Liver (tissue), 9 donors: ENCODE data around the gene CAPN1. TPM values are rescaled to one million over a fixed set of nuclear protein-coding genes. Genes with fewer than 3 reads are reported as not detected.

ENCODE experiments used
- DNase-seq: peaks from one replicate; pipeline ENCODE4 v3.0.0-alpha.2; 2017; ENCODE audit warnings: low spot score
- H3K27ac ChIP-seq, 2 donors: one replicate each; pipeline ENCODE4 v1.7.0; 2013; ENCODE audit warnings: inconsistent platforms in 2 of 2, low read length in 2 of 2, control low read depth in 1 of 2, low read depth in 1 of 2, mild to moderate bottlenecking in 1 of 2
- H3K27me3 ChIP-seq, 4 donors: one replicate each; pipeline versions ENCODE4 v1.6.1 to v1.7.0; 2013; ENCODE audit warnings: low read length in 3 of 4, inconsistent platforms in 1 of 4, mild to moderate bottlenecking in 1 of 4, moderate library complexity in 1 of 4; ENCODE audit not compliant: control insufficient read depth in 4 of 4, insufficient read depth in 4 of 4
- H3K36me3 ChIP-seq, 4 donors: one replicate each; pipeline versions ENCODE4 v1.6.1 to v1.7.0; 2013; ENCODE audit warnings: low read length in 3 of 4, mild to moderate bottlenecking in 3 of 4, low read depth in 1 of 4, moderate library complexity in 1 of 4; ENCODE audit not compliant: control insufficient read depth in 4 of 4, insufficient read depth in 3 of 4
- H3K4me1 ChIP-seq, 4 donors: one replicate each; pipeline versions ENCODE4 v1.6.1 to v1.7.0; 2013; ENCODE audit warnings: low read length in 3 of 4, mild to moderate bottlenecking in 3 of 4, moderate library complexity in 1 of 4; ENCODE audit not compliant: control insufficient read depth in 4 of 4, insufficient read depth in 4 of 4
- H3K4me3 ChIP-seq, 3 donors: one replicate each; pipeline versions ENCODE4 v1.6.1 to v1.7.0; 2013; ENCODE audit warnings: low read length in 3 of 3, control low read depth in 1 of 3, low read depth in 1 of 3, mild to moderate bottlenecking in 1 of 3
- H3K9ac ChIP-seq, 2 donors: one replicate each; pipeline ENCODE4 v1.7.0; 2013; ENCODE audit warnings: low read length in 2 of 2, mild to moderate bottlenecking in 2 of 2, moderate library complexity in 2 of 2, control low read depth in 1 of 2, low read depth in 1 of 2
- H3K9me3 ChIP-seq, 4 donors: one replicate each; pipeline versions ENCODE4 v1.6.1 to v1.7.0; 2013; ENCODE audit warnings: low read length in 3 of 4; ENCODE audit not compliant: control insufficient read depth in 4 of 4
- EGR1 ChIP-seq, 2 donors: IDR thresholded peaks; 2 replicates each; pipeline ENCODE4 v1.6.1; 2016 to 2018; ENCODE audit warnings: antibody characterized with exemption in 2 of 2, low read depth in 2 of 2
- FOXA1 ChIP-seq: IDR thresholded peaks from 2 replicates; pipeline ENCODE4 v1.6.1; 2016; ENCODE audit warnings: antibody characterized with exemption
- GABPA ChIP-seq, 2 donors: IDR thresholded peaks in 1 of 2; conservative IDR thresholded peaks in 1 of 2; 2 replicates each; pipeline ENCODE4 v1.6.1; 2016; ENCODE audit warnings: antibody characterized with exemption in 2 of 2, mild to moderate bottlenecking in 1 of 2, moderate library complexity in 1 of 2
- HNF4A ChIP-seq, 2 donors: conservative IDR thresholded peaks; 2 replicates each; pipeline ENCODE4 v1.6.1; 2016; ENCODE audit warnings: antibody characterized with exemption in 2 of 2, mild to moderate bottlenecking in 2 of 2
- JUND ChIP-seq, 2 donors: IDR thresholded peaks; 2 replicates each; pipeline ENCODE4 v1.6.1; 2016; ENCODE audit warnings: antibody characterized with exemption in 2 of 2
- NR2F2 ChIP-seq: IDR thresholded peaks from 2 replicates; pipeline ENCODE4 v1.6.1; 2016; ENCODE audit warnings: antibody characterized with exemption
- RAD21 ChIP-seq, 2 donors: IDR thresholded peaks; 2 replicates each; pipeline ENCODE4 v1.6.1; 2016; ENCODE audit warnings: antibody characterized with exemption in 2 of 2, mild to moderate bottlenecking in 2 of 2
- RXRA ChIP-seq, 2 donors: IDR thresholded peaks; 2 replicates each; pipeline ENCODE4 v1.6.1; 2017 to 2018; ENCODE audit warnings: antibody characterized with exemption in 2 of 2, mild to moderate bottlenecking in 1 of 2
- SP1 ChIP-seq: IDR thresholded peaks from 2 replicates; pipeline ENCODE4 v1.6.1; 2018; ENCODE audit warnings: antibody characterized with exemption, mild to moderate bottlenecking
- TAF1 ChIP-seq: conservative IDR thresholded peaks from 2 replicates; pipeline ENCODE4 v1.6.1; 2016; ENCODE audit warnings: antibody characterized with exemption, mild to moderate bottlenecking
- YY1 ChIP-seq: IDR thresholded peaks from 2 replicates; pipeline ENCODE4 v1.6.1; 2016; ENCODE audit warnings: antibody characterized with exemption, mild to moderate bottlenecking
- WGBS: extraction: QIAGEN DNeasy Blood & Tissue Kit; methylation state at CpG from one replicate; pipeline ENCODE4 v1.1.7; 2013; 5-methylcytosine and 5-hydroxymethylcytosine counted together
- polyA plus RNA-seq, 2 donors: library from polyadenylated mRNA; stranded (reverse) in 1 of 2; unstranded in 1 of 2; fragments of 200-250 nt in 1 of 2; fragments of >200 nt in 1 of 2; fragmentation: Nextera tagmentation in 1 of 2; extraction: Ambion mirVana in 1 of 2; gene quantifications; one replicate each; pipeline versions ENCODE4 v1.2.1 to v1.2.3, GENCODE V29; 2013 to 2015
- total RNA-seq, 2 donors: library from RNA; depleted of rRNA; stranded (reverse); fragments of >200 nt; gene quantifications; one replicate each; pipeline ENCODE4 v1.2.3, GENCODE V29; 2014
- TF ChIP-seq, protein P1 (sequence below): IDR thresholded peaks from 2 replicates; pipeline ENCODE4 v1.6.1; 2016; ENCODE audit warnings: antibody characterized with exemption
- TF ChIP-seq, protein P2 (sequence below): IDR thresholded peaks from 2 replicates; pipeline ENCODE4 v1.6.1; 2016; ENCODE audit warnings: antibody characterized with exemption, mild to moderate bottlenecking
- donor health status: healthy.
- donor health status: healthy.
- donor health status: healthy.
- donor health status: healthy.
- donor health status: healthy.

Gene CAPN1
- total and polyA plus RNA-seq, 4 donors, result 39.6 to 183 (median 65.1) TPM

DNA sequence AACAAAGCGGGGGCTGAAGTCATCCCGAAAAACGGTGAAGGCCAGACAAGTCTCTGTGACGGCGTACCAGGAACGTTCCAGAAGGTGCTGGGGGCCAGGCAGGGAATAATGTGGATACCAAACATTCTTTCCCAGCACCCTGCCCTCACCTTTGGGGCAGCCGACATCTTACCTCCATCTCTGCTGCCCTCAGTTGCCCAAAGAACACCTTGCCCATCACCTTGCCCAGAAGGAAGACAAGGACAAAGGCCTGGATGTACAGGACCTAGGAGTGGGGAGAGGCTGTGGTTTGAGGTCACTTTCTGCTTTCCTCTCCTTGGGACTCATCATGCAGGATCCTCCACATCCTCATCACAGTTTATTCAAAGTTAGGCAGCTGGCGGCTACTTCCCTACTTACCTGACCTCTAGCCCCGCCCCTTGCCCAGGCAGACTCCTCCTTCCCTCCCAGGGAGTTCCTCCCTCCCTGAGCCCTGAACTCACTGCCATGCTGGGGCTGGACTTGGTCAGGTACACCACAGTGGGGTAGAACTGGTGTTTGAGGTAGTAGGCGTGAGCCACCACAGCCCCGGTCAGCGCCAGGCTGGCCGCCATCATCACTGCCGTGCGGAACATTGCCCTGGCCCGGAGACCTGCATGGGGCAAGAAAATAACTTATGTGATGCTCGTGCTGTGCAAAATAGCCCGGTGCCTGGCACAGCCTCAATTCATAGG, 48.6 kb upstream of the CAPN1 start:
- Histone ChIP-seq H3K27me3 (no peaks in the 10 kb centered on the region), H3K4me3 (peak overlapping the region; percentile 80 to 95 (median 90)), H3K9me3 (no peaks in the 10 kb centered on the region), H3K9ac (peak overlapping the region; percentile 96 to 100), H3K36me3 (peaks cover 34 to 48% (median 39%) of the 10 kb centered on the region in 4 donors), H3K27ac (peak overlapping the region; percentile 99 to 100), H3K4me1 (peaks cover 0 to 46% (median 30%) of the 10 kb centered on the region in 4 donors)
- no peak for TF ChIP-seq TAF1
- peak in 1 of 2 donors; percentile 19 for TF ChIP-seq RXRA (IDR thresholded peaks at IDR 0.05)
- TF ChIP-seq RAD21 (IDR thresholded peaks at IDR 0.05), result peak in 1 of 2 donors; percentile 45
- peak; percentile 65 for TF ChIP-seq YY1
- peak; percentile 79 for DNase-seq
- WGBS, result 36% methylated on average over 18 of the region's 18 CpGs

DNA sequence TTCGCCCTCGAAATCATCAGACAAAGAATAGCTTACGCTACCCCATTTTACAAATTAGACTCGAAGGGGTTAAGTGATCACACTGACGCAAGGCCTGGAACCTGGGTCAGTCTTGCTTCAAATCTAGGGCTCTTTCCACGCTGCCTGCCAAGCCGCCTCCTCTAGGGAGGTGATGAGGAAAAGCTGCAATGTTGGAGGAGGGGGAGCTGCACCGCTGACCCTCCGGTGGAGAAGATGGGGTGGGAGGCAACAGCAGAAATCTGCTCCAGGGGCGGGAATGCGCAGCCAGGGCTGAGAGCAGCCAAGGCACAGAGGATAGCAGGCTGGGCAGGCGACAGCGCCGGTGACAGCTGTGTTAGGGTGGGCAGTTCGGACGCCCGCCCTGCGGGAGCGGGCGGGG, 48.0 kb upstream of the CAPN1 start:
- H3K27me3 ChIP-seq, result no peaks in the 10 kb centered on the region
- TF ChIP-seq RXRA (IDR thresholded peaks at IDR 0.05), result no peak
- no peak for TF ChIP-seq SP1
- TF ChIP-seq, protein P1, sequence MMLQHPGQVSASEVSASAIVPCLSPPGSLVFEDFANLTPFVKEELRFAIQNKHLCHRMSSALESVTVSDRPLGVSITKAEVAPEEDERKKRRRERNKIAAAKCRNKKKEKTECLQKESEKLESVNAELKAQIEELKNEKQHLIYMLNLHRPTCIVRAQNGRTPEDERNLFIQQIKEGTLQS, result peak; percentile 4
- TF ChIP-seq HNF4A (conservative IDR thresholded peaks at IDR 0.05), result peak in 1 of 2 donors; percentile 38
- peak overlapping the region; percentile 96 to 100 for H3K9ac ChIP-seq
- no peak for DNase-seq
- H3K9me3 ChIP-seq, result no peaks in the 10 kb centered on the region
- peak overlapping the region; percentile 80 to 95 (median 90) for H3K4me3 ChIP-seq
- H3K36me3 ChIP-seq, result peaks cover 31 to 42% (median 34%) of the 10 kb centered on the region in 4 donors
- peak overlapping the region; percentile 99 to 100 for H3K27ac ChIP-seq
- WGBS, result under 1% methylated on average over 20 of the region's 20 CpGs
- H3K4me1 ChIP-seq, result peaks cover 0 to 46% (median 30%) of the 10 kb centered on the region in 4 donors

DNA sequence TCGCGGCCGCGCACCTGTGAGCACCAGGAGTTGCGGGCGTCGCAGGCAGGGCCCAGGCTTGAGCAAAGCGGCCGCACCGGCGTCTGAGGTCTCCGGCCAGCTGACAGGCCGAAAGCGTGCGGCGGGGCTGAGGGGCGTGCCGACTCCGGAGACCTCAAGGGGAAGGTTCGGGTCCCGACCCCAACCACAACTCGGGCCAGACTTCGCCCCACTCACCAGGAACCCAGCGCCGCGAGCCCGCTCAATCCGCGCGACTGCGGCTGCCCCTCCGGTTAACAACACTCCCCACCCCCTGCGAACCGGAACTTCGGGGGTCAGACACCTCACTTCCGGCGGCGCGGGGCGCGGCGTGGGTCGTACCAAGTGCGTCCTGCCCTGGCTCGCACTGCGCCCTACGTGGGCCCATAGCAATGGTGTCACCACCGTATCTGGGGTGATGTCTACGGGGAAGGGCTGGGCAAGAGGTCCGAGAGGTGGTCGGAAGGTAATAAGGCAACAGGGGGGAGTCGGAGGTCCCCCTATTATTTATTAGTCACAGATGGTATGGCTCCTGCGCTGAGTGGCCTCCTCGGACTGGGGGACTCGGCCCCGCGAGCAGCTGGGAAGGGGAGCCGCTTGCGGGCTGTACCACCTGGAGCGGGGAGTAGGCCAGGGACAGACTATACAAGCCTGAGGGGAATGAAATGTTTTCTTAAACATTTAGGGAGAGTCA, 47.3 kb upstream of the CAPN1 start, which contains the start of gene SYVN1:
TSS of gene SYVN1 (minus strand) at position 280 of the 712 bp plus-strand sequence. CDS start 918 bp downstream, outside the sequence.
- Histone ChIP-seq H3K9me3 (no peaks in the 10 kb centered on the region), H3K27me3 (no peaks in the 10 kb centered on the region), H3K9ac (peak within 1 kb of the TSS; percentile 96 to 100), H3K27ac (peak within 1 kb of the TSS; percentile 99 to 100), H3K4me1 (peaks cover 0 to 46% (median 30%) of the 10 kb centered on the region in 4 donors), H3K36me3 (peaks cover 26 to 36% (median 29%) of the 10 kb centered on the region in 4 donors), H3K4me3 (peak within 1 kb of the TSS; percentile 80 to 95 (median 90))
- peak; percentile 90 to 97 for TF ChIP-seq GABPA (IDR thresholded peaks at IDR 0.05 in 1 of 2, conservative IDR thresholded peaks at IDR 0.05 in 1 of 2)
- peak; percentile 64 for TF ChIP-seq YY1
- peak in 1 of 2 donors; percentile 38 for TF ChIP-seq JUND (IDR thresholded peaks at IDR 0.05)
- peak in 1 of 2 donors; percentile 48 for TF ChIP-seq EGR1 (IDR thresholded peaks at IDR 0.05; ENCODE audit: low read depth in 2 of 2)
- TF ChIP-seq, protein P2, sequence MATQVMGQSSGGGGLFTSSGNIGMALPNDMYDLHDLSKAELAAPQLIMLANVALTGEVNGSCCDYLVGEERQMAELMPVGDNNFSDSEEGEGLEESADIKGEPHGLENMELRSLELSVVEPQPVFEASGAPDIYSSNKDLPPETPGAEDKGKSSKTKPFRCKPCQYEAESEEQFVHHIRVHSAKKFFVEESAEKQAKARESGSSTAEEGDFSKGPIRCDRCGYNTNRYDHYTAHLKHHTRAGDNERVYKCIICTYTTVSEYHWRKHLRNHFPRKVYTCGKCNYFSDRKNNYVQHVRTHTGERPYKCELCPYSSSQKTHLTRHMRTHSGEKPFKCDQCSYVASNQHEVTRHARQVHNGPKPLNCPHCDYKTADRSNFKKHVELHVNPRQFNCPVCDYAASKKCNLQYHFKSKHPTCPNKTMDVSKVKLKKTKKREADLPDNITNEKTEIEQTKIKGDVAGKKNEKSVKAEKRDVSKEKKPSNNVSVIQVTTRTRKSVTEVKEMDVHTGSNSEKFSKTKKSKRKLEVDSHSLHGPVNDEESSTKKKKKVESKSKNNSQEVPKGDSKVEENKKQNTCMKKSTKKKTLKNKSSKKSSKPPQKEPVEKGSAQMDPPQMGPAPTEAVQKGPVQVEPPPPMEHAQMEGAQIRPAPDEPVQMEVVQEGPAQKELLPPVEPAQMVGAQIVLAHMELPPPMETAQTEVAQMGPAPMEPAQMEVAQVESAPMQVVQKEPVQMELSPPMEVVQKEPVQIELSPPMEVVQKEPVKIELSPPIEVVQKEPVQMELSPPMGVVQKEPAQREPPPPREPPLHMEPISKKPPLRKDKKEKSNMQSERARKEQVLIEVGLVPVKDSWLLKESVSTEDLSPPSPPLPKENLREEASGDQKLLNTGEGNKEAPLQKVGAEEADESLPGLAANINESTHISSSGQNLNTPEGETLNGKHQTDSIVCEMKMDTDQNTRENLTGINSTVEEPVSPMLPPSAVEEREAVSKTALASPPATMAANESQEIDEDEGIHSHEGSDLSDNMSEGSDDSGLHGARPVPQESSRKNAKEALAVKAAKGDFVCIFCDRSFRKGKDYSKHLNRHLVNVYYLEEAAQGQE, result peak; percentile 85
- TF ChIP-seq RXRA (IDR thresholded peaks at IDR 0.05), result peak; percentile 39 to 75
- TF ChIP-seq FOXA1, result no peak
- peak; percentile 90 for TF ChIP-seq NR2F2
- no peak for TF ChIP-seq HNF4A (conservative IDR thresholded peaks at IDR 0.05)
- peak; percentile 93 for DNase-seq
- WGBS, result under 1% methylated on average over 60 of the region's 60 CpGs
